Tibial nerve (tissue), 4 donors: ENCODE data around the gene NDUFC2. TPM values are rescaled to one million over a fixed set of nuclear protein-coding genes. Genes with fewer than 3 reads are reported as not detected.

ENCODE experiments used
- DNase-seq, 2 donors: peaks; one replicate each; pipeline ENCODE4 v3.0.0-alpha.2; 2019; ENCODE audit warnings: low spot score in 2 of 2
- H3K27ac ChIP-seq, 4 donors: fragments of 200-600 bp; sonication (generic) in 3 of 4; one replicate each; pipeline ENCODE4 v1.5.1; 2017 to 2019; ENCODE audit warnings: mild to moderate bottlenecking in 1 of 4
- H3K27me3 ChIP-seq, 2 donors: fragments of 200-600 bp; sonication (generic) in 1 of 2; one replicate each; pipeline versions ENCODE4 v1.5.1 to v1.6.0; 2017 to 2019
- H3K36me3 ChIP-seq, 3 donors: fragments of 200-600 bp; sonication (generic); one replicate each; pipeline ENCODE4 v1.5.1; 2018 to 2019
- H3K4me1 ChIP-seq, 4 donors: fragments of 200-600 bp; sonication (generic) in 3 of 4; one replicate each; pipeline ENCODE4 v1.5.1; 2017 to 2019
- H3K4me3 ChIP-seq, 4 donors: fragments of 200-600 bp; sonication (generic) in 3 of 4; one replicate each; pipeline ENCODE4 v1.5.1; 2017 to 2019; ENCODE audit warnings: mild to moderate bottlenecking in 1 of 4, moderate library complexity in 1 of 4
- H3K9me3 ChIP-seq, 4 donors: fragments of 200-600 bp; sonication (generic) in 3 of 4; one replicate each; pipeline ENCODE4 v1.5.1; 2017 to 2019
- EP300 ChIP-seq, 2 donors: sonication (generic); formaldehyde crosslinking; IDR thresholded peaks; one replicate each; pipeline ENCODE4 v1.6.1; 2017; ENCODE audit warnings: antibody characterized with exemption in 2 of 2, mild to moderate bottlenecking in 1 of 2
- POLR2A ChIP-seq, 2 donors: fragments of 450-650 bp; IDR thresholded peaks; one replicate each; pipeline ENCODE4 v1.6.1; 2017; ENCODE audit warnings: antibody characterized with exemption in 2 of 2, mild to moderate bottlenecking in 2 of 2, moderate library complexity in 2 of 2
- WGBS, 2 donors: methylation state at CpG; one replicate each; pipeline ENCODE4 v1.1.5; 2018; 5-methylcytosine and 5-hydroxymethylcytosine counted together
- total RNA-seq, 4 donors: library from RNA; depleted of rRNA; stranded (reverse); fragments of >200 nt; gene quantifications; one replicate each; pipeline ENCODE4 v1.1.0, GENCODE V29; 2016
- TF ChIP-seq, protein P1 (sequence below), 5 experiments: fragments of 200-600 bp in 3 of 5; fragments of 450-650 bp in 2 of 5; sonication (generic) in 3 of 5; IDR thresholded peaks; one replicate each; pipeline ENCODE4 v1.5.1; 2016 to 2019; ENCODE audit warnings: antibody characterized with exemption in 5 of 5, mild to moderate bottlenecking in 3 of 5, moderate library complexity in 2 of 5

The NDUFC2 gene
- 10 to 100 TPM; 49.6 to 88.3 (median 66.3) TPM for total RNA-seq

DNA sequence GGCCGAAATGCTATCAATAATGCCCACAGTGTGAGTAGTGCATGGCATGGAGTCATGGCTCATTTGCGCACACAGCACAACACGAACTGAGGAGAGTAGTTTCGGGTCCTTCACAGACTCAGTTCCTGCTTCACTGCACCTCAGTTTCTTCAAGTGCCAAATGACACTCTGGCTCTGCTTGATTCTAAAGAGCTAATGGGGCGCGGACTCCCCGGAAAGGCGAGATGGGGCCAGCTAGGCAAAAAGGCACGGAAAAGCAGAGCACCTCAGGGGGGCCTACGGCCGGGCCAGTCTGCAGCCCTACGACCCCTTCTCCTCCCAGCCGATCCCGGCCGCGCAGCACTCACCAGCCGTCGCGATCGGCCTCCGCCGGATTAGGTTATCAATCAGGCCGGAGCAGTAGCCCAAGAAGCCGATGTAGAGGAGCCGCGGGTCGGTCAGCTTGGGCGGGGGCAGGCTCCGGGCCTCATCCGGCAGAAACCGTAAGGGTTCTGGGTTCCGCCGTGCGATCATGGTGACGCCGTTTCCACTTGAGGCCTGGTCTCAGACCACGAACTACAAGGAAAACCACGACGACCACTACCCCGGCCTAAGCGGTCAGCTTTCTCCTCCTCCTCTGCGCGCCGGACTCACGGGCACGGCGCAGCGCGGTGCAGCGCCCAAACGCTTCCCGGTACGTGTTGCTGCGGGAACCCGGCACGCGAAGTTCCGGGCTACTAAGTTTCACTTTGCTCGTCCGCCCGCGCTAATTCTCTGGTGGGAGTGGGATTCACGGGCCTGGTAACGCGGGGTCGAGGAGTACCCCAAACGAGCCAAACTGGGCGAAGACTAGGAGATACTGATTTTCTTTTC is at the start of gene NDUFC2:
Gene NDUFC2 (minus strand): TSS at position 631 of the 852 bp plus-strand sequence. CDS start 118 bp downstream, at position 513.
- WGBS, 2 donors = 0 to 1% methylated on average over 60 to 65 of the region's 68 CpGs
- Histone ChIP-seq H3K27ac (peak within 1 kb of the TSS; percentile 29 to 93 (median 88)), H3K9me3 (no peaks in the 10 kb centered on the region), H3K4me1 (peaks cover 0 to 50% (median 27%) of the 10 kb centered on the region in 4 donors), H3K36me3 (no peaks in the 10 kb centered on the region), H3K27me3 (no peaks in the 10 kb centered on the region), H3K4me3 (peak within 1 kb of the TSS; percentile 53 to 99 (median 86))
- TF ChIP-seq, protein P1, sequence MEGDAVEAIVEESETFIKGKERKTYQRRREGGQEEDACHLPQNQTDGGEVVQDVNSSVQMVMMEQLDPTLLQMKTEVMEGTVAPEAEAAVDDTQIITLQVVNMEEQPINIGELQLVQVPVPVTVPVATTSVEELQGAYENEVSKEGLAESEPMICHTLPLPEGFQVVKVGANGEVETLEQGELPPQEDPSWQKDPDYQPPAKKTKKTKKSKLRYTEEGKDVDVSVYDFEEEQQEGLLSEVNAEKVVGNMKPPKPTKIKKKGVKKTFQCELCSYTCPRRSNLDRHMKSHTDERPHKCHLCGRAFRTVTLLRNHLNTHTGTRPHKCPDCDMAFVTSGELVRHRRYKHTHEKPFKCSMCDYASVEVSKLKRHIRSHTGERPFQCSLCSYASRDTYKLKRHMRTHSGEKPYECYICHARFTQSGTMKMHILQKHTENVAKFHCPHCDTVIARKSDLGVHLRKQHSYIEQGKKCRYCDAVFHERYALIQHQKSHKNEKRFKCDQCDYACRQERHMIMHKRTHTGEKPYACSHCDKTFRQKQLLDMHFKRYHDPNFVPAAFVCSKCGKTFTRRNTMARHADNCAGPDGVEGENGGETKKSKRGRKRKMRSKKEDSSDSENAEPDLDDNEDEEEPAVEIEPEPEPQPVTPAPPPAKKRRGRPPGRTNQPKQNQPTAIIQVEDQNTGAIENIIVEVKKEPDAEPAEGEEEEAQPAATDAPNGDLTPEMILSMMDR (IDR thresholded peaks at IDR 0.05) = peak in 1 of 5 experiments; percentile 39
- TF ChIP-seq EP300 (IDR thresholded peaks at IDR 0.05) (peak in 1 of 2 donors; percentile 91), POLR2A (IDR thresholded peaks at IDR 0.05) (peak in 1 of 2 donors; percentile 40)
- DNase-seq = peak; percentile 56 to 71

DNA sequence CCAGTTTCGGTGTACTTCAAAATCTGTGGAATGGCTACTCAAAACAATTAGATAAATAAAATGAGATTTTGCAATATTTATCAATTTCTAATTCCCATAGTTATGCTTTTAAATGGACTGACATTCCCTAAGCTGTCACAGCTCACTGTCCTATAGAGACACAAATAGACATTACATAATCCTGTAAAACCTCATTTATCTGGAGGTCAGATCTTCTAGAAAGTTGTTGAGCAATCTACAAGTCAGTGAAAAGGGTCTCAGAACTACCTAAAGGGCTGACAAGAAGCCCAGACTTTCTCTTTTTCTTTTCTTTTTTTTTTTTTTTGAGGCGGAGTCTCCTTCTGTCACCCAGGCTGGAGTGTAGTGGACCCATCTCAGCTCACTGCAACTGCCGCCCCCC is 47.7 kb upstream of the NDUFC2 start:
- Histone ChIP-seq H3K27ac (no peak overlapping the region), H3K9me3 (no peaks in the 10 kb centered on the region), H3K4me1 (no peaks in the 10 kb centered on the region), H3K27me3 (no peaks in the 10 kb centered on the region), H3K36me3 (peaks cover 0 to 18% (median 0%) of the 10 kb centered on the region in 3 donors), H3K4me3 (no peak overlapping the region)
- no peak for TF ChIP-seq POLR2A (IDR thresholded peaks at IDR 0.05)
- TF ChIP-seq, protein P1 (IDR thresholded peaks at IDR 0.05) = no peak
- TF ChIP-seq EP300 (IDR thresholded peaks at IDR 0.05) = no peak
- DNase-seq = no peak
- 90 to 100% methylated on average over 3 of the region's 3 CpGs for WGBS, 2 donors

DNA sequence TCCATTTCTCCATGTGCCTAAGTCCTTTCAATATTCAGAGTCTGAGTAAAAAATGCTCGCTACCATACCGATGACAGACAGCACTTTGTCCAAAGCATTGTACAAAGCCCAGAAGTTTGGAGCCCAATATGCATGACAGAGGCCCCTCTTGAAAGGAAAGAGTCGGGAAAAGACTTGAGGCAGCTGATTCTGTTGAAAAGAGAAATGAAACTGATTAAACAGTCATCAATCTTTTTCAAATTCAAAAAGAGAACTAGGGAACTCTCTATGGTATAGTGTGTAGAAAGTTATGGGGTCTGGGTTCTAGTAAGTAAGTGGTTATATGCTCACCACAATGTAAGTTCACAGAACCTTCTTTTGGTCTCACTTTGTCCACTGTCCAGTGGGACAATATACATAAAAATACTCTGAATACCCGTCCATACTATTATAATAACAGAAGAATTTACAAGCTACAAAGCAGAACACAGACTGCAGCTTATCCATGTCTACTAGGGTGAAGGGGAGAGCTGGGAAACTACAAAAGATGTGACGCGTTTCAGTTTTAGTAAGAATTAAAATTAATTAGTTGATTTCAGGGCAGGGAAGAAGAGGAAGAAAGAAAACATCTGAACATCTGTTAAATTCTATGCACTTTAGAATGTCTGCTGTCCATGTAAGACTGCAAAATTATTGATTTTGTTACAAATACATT is 33.1 kb upstream of the NDUFC2 start:
- Histone ChIP-seq H3K4me1 (no peaks in the 10 kb centered on the region), H3K36me3 (peaks cover 0 to 76% (median 0%) of the 10 kb centered on the region in 3 donors)
- WGBS, 2 donors = 47 to 55% methylated on average over 6 of the region's 6 CpGs

DNA sequence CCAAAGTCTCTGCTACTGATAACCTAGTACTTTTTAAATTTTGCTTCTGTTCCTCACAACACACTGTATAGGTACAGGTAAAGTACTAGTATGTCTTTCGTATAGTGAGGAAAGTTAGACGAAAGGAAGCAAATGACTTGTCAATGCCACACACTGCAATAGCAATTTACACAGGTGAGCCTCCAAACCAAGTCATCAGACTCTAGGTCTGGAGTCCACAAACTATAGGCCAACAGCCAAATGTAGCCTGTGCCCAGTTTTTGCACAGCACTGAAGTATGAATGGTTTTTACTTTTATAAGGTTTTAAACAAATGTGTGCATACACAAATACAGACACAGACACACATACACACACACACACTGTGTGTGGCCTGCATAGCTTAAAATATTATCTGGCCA is 31.6 kb upstream of the NDUFC2 start:
- H3K36me3 ChIP-seq = peaks cover 0 to 80% (median 0%) of the 10 kb centered on the region in 3 donors
- 81 to 97% methylated on average over 2 of the region's 2 CpGs for WGBS, 2 donors
- no peak overlapping the region for H3K4me3 ChIP-seq
- no peaks in the 10 kb centered on the region for H3K9me3 ChIP-seq
- DNase-seq = no peak
- no peaks in the 10 kb centered on the region for H3K4me1 ChIP-seq
- no peak for TF ChIP-seq EP300 (IDR thresholded peaks at IDR 0.05)
- TF ChIP-seq, protein P1 (IDR thresholded peaks at IDR 0.05) = no peak
- no peak for TF ChIP-seq POLR2A (IDR thresholded peaks at IDR 0.05)
- no peaks in the 10 kb centered on the region for H3K27me3 ChIP-seq
- no peak overlapping the region for H3K27ac ChIP-seq

More for the DNA sequence above, 33.1 kb upstream of the NDUFC2 start:
- Histone ChIP-seq H3K4me3 (no peak overlapping the region), H3K27me3 (no peaks in the 10 kb centered on the region), H3K27ac (peak overlapping the region in 2 of 4 donors; percentile 37 to 42), H3K9me3 (no peaks in the 10 kb centered on the region)
- TF ChIP-seq, protein P1 (IDR thresholded peaks at IDR 0.05) = no peak
- no peak for TF ChIP-seq POLR2A (IDR thresholded peaks at IDR 0.05)
- TF ChIP-seq EP300 (IDR thresholded peaks at IDR 0.05) = no peak
- no peak for DNase-seq
